Measurements from ENCODE around the gene BRIP1.

- TF ChIP-seq ESRRG (CRISPR knock-in tag; IDR thresholded peaks at IDR 0.05) (no peak), PPARA (CRISPR knock-in tag; IDR thresholded peaks at IDR 0.05; ENCODE audit: borderline replicate concordance) (no peak), ZNF565 (CRISPR knock-in tag; conservative IDR thresholded peaks at IDR 0.05; ENCODE audit: low read depth) (no peak), ZFP30 (CRISPR knock-in tag; IDR thresholded peaks at IDR 0.05) (no peak), ISL1 (CRISPR knock-in tag; IDR thresholded peaks at IDR 0.05) (no peak), PATZ1 (CRISPR knock-in tag; IDR thresholded peaks at IDR 0.05; ENCODE audit: borderline replicate concordance) (no peak), ZFP3 (CRISPR knock-in tag; IDR thresholded peaks at IDR 0.05) (no peak), ZNF70 (CRISPR knock-in tag; IDR thresholded peaks at IDR 0.05) (no peak), RARB (CRISPR knock-in tag; IDR thresholded peaks at IDR 0.05) (no peak), TOX (CRISPR knock-in tag; IDR thresholded peaks at IDR 0.05; ENCODE audit: borderline replicate concordance) (no peak), GLIS3 (CRISPR knock-in tag; IDR thresholded peaks at IDR 0.05) (no peak), ZNF8 (CRISPR knock-in tag; IDR thresholded peaks at IDR 0.05) (no peak)
- TF ChIP-seq, protein P1, sequence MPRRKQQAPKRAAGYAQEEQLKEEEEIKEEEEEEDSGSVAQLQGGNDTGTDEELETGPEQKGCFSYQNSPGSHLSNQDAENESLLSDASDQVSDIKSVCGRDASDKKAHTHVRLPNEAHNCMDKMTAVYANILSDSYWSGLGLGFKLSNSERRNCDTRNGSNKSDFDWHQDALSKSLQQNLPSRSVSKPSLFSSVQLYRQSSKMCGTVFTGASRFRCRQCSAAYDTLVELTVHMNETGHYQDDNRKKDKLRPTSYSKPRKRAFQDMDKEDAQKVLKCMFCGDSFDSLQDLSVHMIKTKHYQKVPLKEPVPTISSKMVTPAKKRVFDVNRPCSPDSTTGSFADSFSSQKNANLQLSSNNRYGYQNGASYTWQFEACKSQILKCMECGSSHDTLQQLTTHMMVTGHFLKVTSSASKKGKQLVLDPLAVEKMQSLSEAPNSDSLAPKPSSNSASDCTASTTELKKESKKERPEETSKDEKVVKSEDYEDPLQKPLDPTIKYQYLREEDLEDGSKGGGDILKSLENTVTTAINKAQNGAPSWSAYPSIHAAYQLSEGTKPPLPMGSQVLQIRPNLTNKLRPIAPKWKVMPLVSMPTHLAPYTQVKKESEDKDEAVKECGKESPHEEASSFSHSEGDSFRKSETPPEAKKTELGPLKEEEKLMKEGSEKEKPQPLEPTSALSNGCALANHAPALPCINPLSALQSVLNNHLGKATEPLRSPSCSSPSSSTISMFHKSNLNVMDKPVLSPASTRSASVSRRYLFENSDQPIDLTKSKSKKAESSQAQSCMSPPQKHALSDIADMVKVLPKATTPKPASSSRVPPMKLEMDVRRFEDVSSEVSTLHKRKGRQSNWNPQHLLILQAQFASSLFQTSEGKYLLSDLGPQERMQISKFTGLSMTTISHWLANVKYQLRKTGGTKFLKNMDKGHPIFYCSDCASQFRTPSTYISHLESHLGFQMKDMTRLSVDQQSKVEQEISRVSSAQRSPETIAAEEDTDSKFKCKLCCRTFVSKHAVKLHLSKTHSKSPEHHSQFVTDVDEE (CRISPR knock-in tag; IDR thresholded peaks at IDR 0.05), result no peak
Measured at GRCh38 chr17:61862105-61862574, 1.2 kb downstream of the BRIP1 start.

All from SK-N-SH treated with all-trans-retinoic acid at 6 μM for 48 hours (cell line).